ENCODE data around the gene NUP42.

NUP42 gene

GRCh38 chr7:23230641-23231101, 48.8 kb downstream of the NUP42 start:
- Histone ChIP-seq H3K36me3 (replicated peaks) (no peaks in the 10 kb centered on the region), H3K27me3 (ENCODE audit: low read depth) (no peaks in the 10 kb centered on the region), H3K4me3 (no peak overlapping the region), H3K4me1 (no peaks in the 10 kb centered on the region), H3K9me3 (no peaks in the 10 kb centered on the region)
- DNase-seq (ENCODE audit: low spot score in 2 of 2), result no peak
- in situ Hi-C loops (cut with MboI; ENCODE audit: low sequenced_read_pairs), result no loop called here

GRCh38 chr7:23232966-23233365, 51.1 kb downstream of the NUP42 start:
- in situ Hi-C loops (cut with MboI; ENCODE audit: low sequenced_read_pairs), result no loop called here
- no peaks in the 10 kb centered on the region for H3K9me3 ChIP-seq

GRCh38 chr7:23234569-23235296, 52.9 kb downstream of the NUP42 start:
- no peak overlapping the region for H3K4me3 ChIP-seq
- in situ Hi-C loops (cut with MboI; ENCODE audit: low sequenced_read_pairs), result no loop called here
- H3K27me3 ChIP-seq (ENCODE audit: low read depth), result no peaks in the 10 kb centered on the region
- no peaks in the 10 kb centered on the region for H3K36me3 ChIP-seq (replicated peaks)
- DNase-seq (ENCODE audit: low spot score in 2 of 2), result no peak
- no peaks in the 10 kb centered on the region for H3K9me3 ChIP-seq
- no peaks in the 10 kb centered on the region for H3K4me1 ChIP-seq

More at GRCh38 chr7:23232966-23233365, 51.1 kb downstream of the NUP42 start:
- DNase-seq (ENCODE audit: low spot score in 2 of 2), result no peak
- Histone ChIP-seq H3K4me3 (no peak overlapping the region), H3K27me3 (ENCODE audit: low read depth) (no peaks in the 10 kb centered on the region), H3K36me3 (replicated peaks) (no peaks in the 10 kb centered on the region), H3K4me1 (no peaks in the 10 kb centered on the region)

GRCh38 chr7:23235813-23236221, 54.0 kb downstream of the NUP42 start:
- Histone ChIP-seq H3K4me1 (no peaks in the 10 kb centered on the region), H3K36me3 (replicated peaks) (no peaks in the 10 kb centered on the region), H3K9me3 (no peaks in the 10 kb centered on the region), H3K27me3 (ENCODE audit: low read depth) (no peaks in the 10 kb centered on the region), H3K4me3 (no peak overlapping the region)
- in situ Hi-C loops (cut with MboI; ENCODE audit: low sequenced_read_pairs), result no loop called here
- DNase-seq (ENCODE audit: low spot score in 2 of 2), result no peak

GRCh38 chr7:23237000-23237399, 55.2 kb downstream of the NUP42 start:
- DNase-seq (ENCODE audit: low spot score in 2 of 2), result no peak
- Histone ChIP-seq H3K9me3 (no peaks in the 10 kb centered on the region), H3K4me1 (no peaks in the 10 kb centered on the region), H3K36me3 (replicated peaks) (no peaks in the 10 kb centered on the region), H3K4me3 (no peak overlapping the region), H3K27me3 (ENCODE audit: low read depth) (no peaks in the 10 kb centered on the region)
- in situ Hi-C loops (cut with MboI; ENCODE audit: low sequenced_read_pairs), result no loop called here

GRCh38 chr7:23238983-23239652, 57.3 kb downstream of the NUP42 start:
- no peaks in the 10 kb centered on the region for H3K9me3 ChIP-seq
- DNase-seq (ENCODE audit: low spot score in 2 of 2), result no peak
- H3K4me1 ChIP-seq, result no peaks in the 10 kb centered on the region
- H3K4me3 ChIP-seq, result no peak overlapping the region
- H3K36me3 ChIP-seq (replicated peaks), result no peaks in the 10 kb centered on the region
- no peaks in the 10 kb centered on the region for H3K27me3 ChIP-seq (ENCODE audit: low read depth)
- in situ Hi-C loops (cut with MboI; ENCODE audit: low sequenced_read_pairs), result no loop called here

GRCh38 chr7:23239698-23240097, 57.9 kb downstream of the NUP42 start:
- Histone ChIP-seq H3K9me3 (no peaks in the 10 kb centered on the region), H3K27me3 (ENCODE audit: low read depth) (no peaks in the 10 kb centered on the region), H3K36me3 (replicated peaks) (no peaks in the 10 kb centered on the region), H3K4me1 (no peaks in the 10 kb centered on the region), H3K4me3 (no peak overlapping the region)
- DNase-seq (ENCODE audit: low spot score in 2 of 2), result no peak
- in situ Hi-C loops (cut with MboI; ENCODE audit: low sequenced_read_pairs), result no loop called here

- Histone ChIP-seq H3K9me3 (no peaks in the 10 kb centered on the region), H3K4me3 (no peak overlapping the region), H3K4me1 (no peaks in the 10 kb centered on the region), H3K36me3 (replicated peaks) (no peaks in the 10 kb centered on the region), H3K27me3 (ENCODE audit: low read depth) (no peaks in the 10 kb centered on the region)
- in situ Hi-C loops (cut with MboI; ENCODE audit: low sequenced_read_pairs), result no loop called here
- DNase-seq (ENCODE audit: low spot score in 2 of 2), result no peak
These were observed 60.5 kb downstream of the NUP42 start for GRCh38 chr7:23242321-23242720.

- Histone ChIP-seq H3K4me1 (no peaks in the 10 kb centered on the region), H3K36me3 (replicated peaks) (no peaks in the 10 kb centered on the region), H3K9me3 (no peaks in the 10 kb centered on the region), H3K4me3 (no peak overlapping the region), H3K27me3 (ENCODE audit: low read depth) (no peaks in the 10 kb centered on the region)
- in situ Hi-C loops (cut with MboI; ENCODE audit: low sequenced_read_pairs), result no loop called here
- no peak for DNase-seq (ENCODE audit: low spot score in 2 of 2)
These were observed 61.1 kb downstream of the NUP42 start for GRCh38 chr7:23242935-23243334.

- no peak for DNase-seq (ENCODE audit: low spot score in 2 of 2)
- Histone ChIP-seq H3K9me3 (no peaks in the 10 kb centered on the region), H3K27me3 (ENCODE audit: low read depth) (peaks cover 5% of the 10 kb centered on the region), H3K36me3 (replicated peaks) (no peaks in the 10 kb centered on the region), H3K4me1 (no peaks in the 10 kb centered on the region), H3K4me3 (no peak within 1 kb of the TSS)
- in situ Hi-C loops (cut with MboI; ENCODE audit: low sequenced_read_pairs), result no loop called here
These were observed 64.7 kb downstream of the NUP42 start, which contains the start of gene GPNMB for GRCh38 chr7:23246555-23246954. GPNMB (plus strand) TSS chr7:23246775; CDS start chr7:23246858, 83 bp downstream.

- no peak for DNase-seq (ENCODE audit: low spot score in 2 of 2)
- H3K36me3 ChIP-seq (replicated peaks), result no peaks in the 10 kb centered on the region
- H3K27me3 ChIP-seq (ENCODE audit: low read depth), result peaks cover 8% of the 10 kb centered on the region
- H3K9me3 ChIP-seq, result no peaks in the 10 kb centered on the region
- no peak overlapping the region for H3K4me3 ChIP-seq
- in situ Hi-C loops (cut with MboI; ENCODE audit: low sequenced_read_pairs), result no loop called here
- no peaks in the 10 kb centered on the region for H3K4me1 ChIP-seq
These were observed 65.3 kb downstream of the NUP42 start for GRCh38 chr7:23247046-23247602.

GRCh38 chr7:23247603-23248335, 65.9 kb downstream of the NUP42 start:
- Histone ChIP-seq H3K27me3 (ENCODE audit: low read depth) (peaks cover 13% of the 10 kb centered on the region), H3K4me3 (no peak overlapping the region), H3K4me1 (no peaks in the 10 kb centered on the region), H3K9me3 (no peaks in the 10 kb centered on the region; the same call in 1 of the 2 replicates), H3K36me3 (replicated peaks) (no peaks in the 10 kb centered on the region)
- in situ Hi-C loops (cut with MboI; ENCODE audit: low sequenced_read_pairs), result no loop called here
- DNase-seq (ENCODE audit: low spot score in 2 of 2), result no peak

GRCh38 chr7:23249486-23249885, 67.6 kb downstream of the NUP42 start:
- no peak overlapping the region for H3K4me3 ChIP-seq
- H3K9me3 ChIP-seq, result no peaks in the 10 kb centered on the region; the same call in 1 of the 2 replicates
- in situ Hi-C loops (cut with MboI; ENCODE audit: low sequenced_read_pairs), result no loop called here
- no peak for DNase-seq (ENCODE audit: low spot score in 2 of 2)
- H3K4me1 ChIP-seq, result no peaks in the 10 kb centered on the region
- H3K27me3 ChIP-seq (ENCODE audit: low read depth), result peaks cover 24% of the 10 kb centered on the region
- no peaks in the 10 kb centered on the region for H3K36me3 ChIP-seq (replicated peaks)
